ENCODE results near the gene NRGN. TPM values are rescaled to one million over a fixed set of nuclear protein-coding genes. Genes with fewer than 3 reads are reported as not detected.

NRGN gene
- total RNA-seq, 2 experiments from 2014 or later = 6.8 to 16.9 TPM

- TF ChIP-seq EZH2phosphoT487 (IDR thresholded peaks at IDR 0.05; ENCODE audit: borderline replicate concordance, low read depth, low read length) (no peak), CTCF (conservative IDR thresholded peaks at IDR 0.05; ENCODE audit: low read length) (no peak)
- H3K79me2 ChIP-seq (ENCODE audit: insufficient read depth, low read depth, low read length) = no peaks in the 10 kb centered on the region
- no peak overlapping the region for H3K4me3 ChIP-seq (ENCODE audit: low read depth, low read length, poor library complexity, severe bottlenecking)
- ChIA-PET CTCF (ENCODE audit: unreplicated experiment) (no interaction called here), POLR2A (no interaction called here)
- H3K9me2 ChIP-seq (ENCODE audit: insufficient read depth, low read length) = no peaks in the 10 kb centered on the region
- H3K4me1 ChIP-seq (ENCODE audit: insufficient read depth, low read length, poor library complexity, severe bottlenecking) = no peaks in the 10 kb centered on the region
- no peak overlapping the region for H3K27ac ChIP-seq (ENCODE audit: low read depth, low read length, poor library complexity, severe bottlenecking)
- no peaks in the 10 kb centered on the region for H4K20me1 ChIP-seq (ENCODE audit: insufficient read depth, low read length)
- no TSS peak for BruUV-seq (replicated peaks)
- no peaks in the 10 kb centered on the region for H3K36me3 ChIP-seq (ENCODE audit: insufficient read depth, low read length)
- DNase-seq (ENCODE audit: low spot score) = no peak
- no peak overlapping the region for H2AFZ ChIP-seq (ENCODE audit: low read length)
- H3K9me3 ChIP-seq (ENCODE audit: low read length) = no peaks in the 10 kb centered on the region
- intact Hi-C loops (cut with micrococcal nuclease; ENCODE audit: unreplicated experiment) = no loop called here
- no peak overlapping the region for H3K4me2 ChIP-seq (ENCODE audit: low read length)
Measured at GRCh38 chr11:124712392-124712791, 27.4 kb upstream of the NRGN start.

- Histone ChIP-seq H3K4me3 (ENCODE audit: low read depth, low read length, poor library complexity, severe bottlenecking) (no peak overlapping the region), H4K20me1 (ENCODE audit: insufficient read depth, low read length) (no peaks in the 10 kb centered on the region), H3K4me2 (ENCODE audit: low read length) (no peak overlapping the region), H3K9me2 (ENCODE audit: insufficient read depth, low read length) (no peaks in the 10 kb centered on the region), H3K79me2 (ENCODE audit: insufficient read depth, low read depth, low read length) (no peaks in the 10 kb centered on the region), H3K27ac (ENCODE audit: low read depth, low read length, poor library complexity, severe bottlenecking) (no peak overlapping the region), H3K36me3 (ENCODE audit: insufficient read depth, low read length) (no peaks in the 10 kb centered on the region), H3K9me3 (ENCODE audit: low read length) (no peaks in the 10 kb centered on the region), H2AFZ (ENCODE audit: low read length) (no peak overlapping the region), H3K4me1 (ENCODE audit: insufficient read depth, low read length, poor library complexity, severe bottlenecking) (peaks cover under 1% of the 10 kb centered on the region)
- no peak for DNase-seq (ENCODE audit: low spot score)
- CTCF ChIA-PET (ENCODE audit: unreplicated experiment) = no interaction called here
- intact Hi-C loops (cut with micrococcal nuclease; ENCODE audit: unreplicated experiment) = no loop called here
- BruUV-seq (replicated peaks) = no TSS peak
- POLR2A ChIA-PET = interaction anchor here (0.7 kb wide), 1 partner anchor 33 kb away, joined by 3 read pairs; no protein-coding TSS in a partner anchor
- no peak for TF ChIP-seq CTCF (conservative IDR thresholded peaks at IDR 0.05; ENCODE audit: low read length)
- no peak for TF ChIP-seq EZH2phosphoT487 (IDR thresholded peaks at IDR 0.05; ENCODE audit: borderline replicate concordance, low read depth, low read length)
Measured at GRCh38 chr11:124716591-124716990, 23.2 kb upstream of the NRGN start.

GRCh38 chr11:124717421-124717785, 22.3 kb upstream of the NRGN start:
- TF ChIP-seq EZH2phosphoT487 (IDR thresholded peaks at IDR 0.05; ENCODE audit: borderline replicate concordance, low read depth, low read length) (no peak), CTCF (conservative IDR thresholded peaks at IDR 0.05; ENCODE audit: low read length) (no peak)
- no TSS peak for BruUV-seq (replicated peaks)
- Histone ChIP-seq H3K4me3 (ENCODE audit: low read depth, low read length, poor library complexity, severe bottlenecking) (no peak overlapping the region), H3K4me1 (ENCODE audit: insufficient read depth, low read length, poor library complexity, severe bottlenecking) (peaks cover 8% of the 10 kb centered on the region), H3K27ac (ENCODE audit: low read depth, low read length, poor library complexity, severe bottlenecking) (no peak overlapping the region), H2AFZ (ENCODE audit: low read length) (no peak overlapping the region), H3K9me3 (ENCODE audit: low read length) (no peaks in the 10 kb centered on the region), H3K36me3 (ENCODE audit: insufficient read depth, low read length) (no peaks in the 10 kb centered on the region), H4K20me1 (ENCODE audit: insufficient read depth, low read length) (no peaks in the 10 kb centered on the region), H3K4me2 (ENCODE audit: low read length) (no peak overlapping the region), H3K9me2 (ENCODE audit: insufficient read depth, low read length) (no peaks in the 10 kb centered on the region), H3K79me2 (ENCODE audit: insufficient read depth, low read depth, low read length) (no peaks in the 10 kb centered on the region)
- no peak for DNase-seq (ENCODE audit: low spot score)
- intact Hi-C loops (cut with micrococcal nuclease; ENCODE audit: unreplicated experiment) = no loop called here
- ChIA-PET POLR2A (interaction anchor here (0.7 kb wide), 1 partner anchor 34 kb away, joined by 3 read pairs; no protein-coding TSS in a partner anchor), CTCF (ENCODE audit: unreplicated experiment) (no interaction called here)

Data from OCI-LY7 (cell line).